Fibroblast of lung (primary cell): ENCODE data around the gene SLC2A3.
"Not testable (repeated sequence)": the region's sequence is repeated elsewhere in the genome, so short reads cannot be mapped to it uniquely, and the experiment has no call there.

Source experiments
- CTCF ChIP-seq, 2 donors: IDR thresholded peaks in 1 of 2; conservative IDR thresholded peaks in 1 of 2; 1 replicate in 1 of 2; 2 replicates in 1 of 2; pipeline ENCODE4 v1.5.1; 2011 to 2012; ENCODE audit warnings: low read length in 2 of 2, control low read depth in 1 of 2, inconsistent platforms in 1 of 2, low read depth in 1 of 2, mild to moderate bottlenecking in 1 of 2
- EZH2 ChIP-seq: IDR thresholded peaks from 2 replicates; pipeline ENCODE4 v1.5.1; 2012; ENCODE audit warnings: low read length, control low read depth, mild to moderate bottlenecking; ENCODE audit errors: missing control alignments

GRCh38 chr12:7983019-7983418 is 47.0 kb upstream of the SLC2A3 start:
- not testable (repeated sequence) for TF ChIP-seq CTCF (conservative IDR thresholded peaks at IDR 0.05 in 1 of 2, IDR thresholded peaks at IDR 0.05 in 1 of 2; ENCODE audit: low read depth in 1 of 2, low read length in 2 of 2); EZH2
